HEK293 (cell line): Measurements from ENCODE around the gene IRF8.

Experiments
- CTCF ChIA-PET: fragments of 350-600 bp; formaldehyde crosslinking; extraction: SDS; loops from one replicate; lab custom pipeline; 2021; ENCODE audit warnings: antibody characterized with exemption; lab: Yijun Ruan, JAX
- POLR2A ChIA-PET: fragments of 300-600 bp; formaldehyde crosslinking; extraction: SDS; loops from one replicate; lab custom pipeline; 2020; ENCODE audit warnings: antibody characterized with exemption, inconsistent platforms; lab: Yijun Ruan, JAX
- H3K27ac ChIP-seq: fragments of 200-500 bp; sonication (Bioruptor generic); 2 replicates; pipeline ENCODE4 v1.5.1; 2014; ENCODE audit warnings: low read depth, low read length, control low read depth, inconsistent platforms; ENCODE audit errors: extremely low read depth
- H3K36me3 ChIP-seq, 2 experiments: fragments of 200-500 bp in 1 of 2; sonication (Bioruptor generic) in 1 of 2; 1 replicate in 1 of 2; 2 replicates in 1 of 2; pipeline ENCODE4 v1.5.1; 2014 to 2017; ENCODE audit warnings: inconsistent platforms in 2 of 2, low read length in 2 of 2; ENCODE audit not compliant: control insufficient read depth in 2 of 2, insufficient read depth in 1 of 2
- H3K4me1 ChIP-seq: fragments of 200-500 bp; sonication (Bioruptor generic); 2 replicates; pipeline ENCODE4 v1.5.1; 2014; ENCODE audit warnings: mild to moderate bottlenecking, low read length, inconsistent platforms; ENCODE audit not compliant: control insufficient read depth, insufficient read depth
- H3K4me3 ChIP-seq: 2 replicates; pipeline ENCODE4 v1.5.1; 2011; ENCODE audit warnings: low read depth, mild to moderate bottlenecking, control low read depth, low read length, moderate library complexity
- H3K9me3 ChIP-seq: fragments of 200-500 bp; sonication (Bioruptor generic); 2 replicates; pipeline ENCODE4 v1.5.1; 2014; ENCODE audit warnings: low read depth, low read length, inconsistent platforms; ENCODE audit not compliant: control insufficient read depth, insufficient read depth
- FEZF1 ChIP-seq: fragments of 450-650 bp; formaldehyde crosslinking; IDR thresholded peaks from 2 replicates; pipeline ENCODE4 v1.5.1; 2016; ENCODE audit warnings: missing biosample characterization, missing genetic modification characterization
- HOXD13 ChIP-seq: sonication (generic); formaldehyde crosslinking; IDR thresholded peaks from 2 replicates; pipeline ENCODE4 v1.8.0; 2022; ENCODE audit warnings: missing genetic modification reagents, borderline replicate concordance
- KLF1 ChIP-seq: fragments of 450-650 bp; formaldehyde crosslinking; IDR thresholded peaks from 2 replicates; pipeline ENCODE4 v1.5.1; 2016; ENCODE audit warnings: missing biosample characterization, missing genetic modification characterization
- KLF9 ChIP-seq: fragments of 450-650 bp; formaldehyde crosslinking; IDR thresholded peaks from 2 replicates; pipeline ENCODE4 v1.5.1; 2016; ENCODE audit warnings: missing biosample characterization, missing genetic modification characterization, low read depth
- REPIN1 ChIP-seq: fragments of 450-650 bp; formaldehyde crosslinking; IDR thresholded peaks from 2 replicates; pipeline ENCODE4 v1.5.1; 2017; ENCODE audit warnings: missing biosample characterization, missing genetic modification characterization, low read depth
- SCRT1 ChIP-seq: fragments of 450-650 bp; formaldehyde crosslinking; IDR thresholded peaks from 2 replicates; pipeline ENCODE4 v1.5.1; 2016; ENCODE audit warnings: missing biosample characterization, missing genetic modification characterization, borderline replicate concordance
- SP3 ChIP-seq: fragments of 450-650 bp; formaldehyde crosslinking; IDR thresholded peaks from 2 replicates; pipeline ENCODE4 v1.5.1; 2016; ENCODE audit warnings: missing biosample characterization, missing genetic modification characterization
- ZBTB21 ChIP-seq: fragments of 450-650 bp; formaldehyde crosslinking; IDR thresholded peaks from 2 replicates; pipeline ENCODE4 v1.5.1; 2017; ENCODE audit warnings: missing biosample characterization, missing genetic modification characterization
- ZFHX2 ChIP-seq: fragments of 450-650 bp; formaldehyde crosslinking; conservative IDR thresholded peaks from 2 replicates; pipeline ENCODE4 v1.5.1; 2016; ENCODE audit warnings: missing biosample characterization, missing genetic modification characterization
- ZNF132 ChIP-seq: fragments of 450-650 bp; formaldehyde crosslinking; IDR thresholded peaks from 2 replicates; pipeline ENCODE4 v1.5.1; 2017; ENCODE audit warnings: missing biosample characterization, missing genetic modification characterization, borderline replicate concordance
- ZNF140 ChIP-seq: fragments of 450-650 bp; formaldehyde crosslinking; IDR thresholded peaks from 2 replicates; pipeline ENCODE4 v1.5.1; 2016; ENCODE audit warnings: missing biosample characterization, missing genetic modification characterization
- ZNF24 ChIP-seq: fragments of 450-650 bp; formaldehyde crosslinking; IDR thresholded peaks from 2 replicates; pipeline ENCODE4 v1.5.1; 2016; ENCODE audit warnings: missing biosample characterization, missing genetic modification characterization
- ZNF335 ChIP-seq: fragments of 450-650 bp; formaldehyde crosslinking; conservative IDR thresholded peaks from 2 replicates; pipeline ENCODE4 v1.5.1; 2016; ENCODE audit warnings: missing biosample characterization, missing genetic modification characterization
- ZNF426 ChIP-seq: fragments of 450-650 bp; formaldehyde crosslinking; IDR thresholded peaks from 2 replicates; pipeline ENCODE4 v1.5.1; 2017; ENCODE audit warnings: missing biosample characterization, missing genetic modification characterization, mild to moderate bottlenecking, inconsistent platforms, moderate library complexity
- ZNF514 ChIP-seq: fragments of 450-650 bp; formaldehyde crosslinking; IDR thresholded peaks from 2 replicates; pipeline ENCODE4 v1.5.1; 2016; ENCODE audit warnings: missing biosample characterization, missing genetic modification characterization
- ZNF654 ChIP-seq: fragments of 450-650 bp; formaldehyde crosslinking; IDR thresholded peaks from 2 replicates; pipeline ENCODE4 v1.5.1; 2016; ENCODE audit warnings: low read depth, missing biosample characterization, missing genetic modification characterization
- ZNF658 ChIP-seq: fragments of 450-650 bp; formaldehyde crosslinking; IDR thresholded peaks from 2 replicates; pipeline ENCODE4; 2016; ENCODE audit warnings: missing biosample characterization, missing genetic modification characterization
- ZNF664 ChIP-seq: fragments of 450-650 bp; formaldehyde crosslinking; IDR thresholded peaks from 2 replicates; pipeline ENCODE4 v1.5.1; 2016; ENCODE audit warnings: missing biosample characterization, missing genetic modification characterization
- ZNF747 ChIP-seq: fragments of 450-650 bp; formaldehyde crosslinking; IDR thresholded peaks from 2 replicates; pipeline ENCODE4 v1.5.1; 2016; ENCODE audit warnings: missing biosample characterization, missing genetic modification characterization
- ZXDB ChIP-seq: fragments of 450-650 bp; formaldehyde crosslinking; IDR thresholded peaks from 2 replicates; pipeline ENCODE4 v1.5.1; 2016; ENCODE audit warnings: missing biosample characterization, missing genetic modification characterization
- TF ChIP-seq, protein P1 (sequence below): IDR thresholded peaks from 2 replicates; pipeline ENCODE4 v1.6.1; 2011; ENCODE audit warnings: mild to moderate bottlenecking, low read depth, low read length, borderline replicate concordance
- TF ChIP-seq, protein P2 (sequence below): fragments of 450-650 bp; formaldehyde crosslinking; IDR thresholded peaks from 2 replicates; pipeline ENCODE4 v1.5.1; 2016; ENCODE audit warnings: missing biosample characterization, missing genetic modification characterization, low read depth
- TF ChIP-seq, protein P3 (sequence below): fragments of 450-650 bp; formaldehyde crosslinking; IDR thresholded peaks from 2 replicates; pipeline ENCODE4 v1.5.1; 2016; ENCODE audit warnings: missing biosample characterization, missing genetic modification characterization, borderline replicate concordance
- TF ChIP-seq, protein P4 (sequence below): fragments of 450-650 bp; formaldehyde crosslinking; IDR thresholded peaks from 2 replicates; pipeline ENCODE4 v1.5.1; 2017; ENCODE audit warnings: missing biosample characterization, missing genetic modification characterization
- TF ChIP-seq, protein P5 (sequence below): fragments of 450-650 bp; formaldehyde crosslinking; IDR thresholded peaks from 2 replicates; pipeline ENCODE4 v1.5.1; 2017; ENCODE audit warnings: missing biosample characterization, mild to moderate bottlenecking, missing genetic modification characterization, moderate library complexity

The IRF8 gene

DNA sequence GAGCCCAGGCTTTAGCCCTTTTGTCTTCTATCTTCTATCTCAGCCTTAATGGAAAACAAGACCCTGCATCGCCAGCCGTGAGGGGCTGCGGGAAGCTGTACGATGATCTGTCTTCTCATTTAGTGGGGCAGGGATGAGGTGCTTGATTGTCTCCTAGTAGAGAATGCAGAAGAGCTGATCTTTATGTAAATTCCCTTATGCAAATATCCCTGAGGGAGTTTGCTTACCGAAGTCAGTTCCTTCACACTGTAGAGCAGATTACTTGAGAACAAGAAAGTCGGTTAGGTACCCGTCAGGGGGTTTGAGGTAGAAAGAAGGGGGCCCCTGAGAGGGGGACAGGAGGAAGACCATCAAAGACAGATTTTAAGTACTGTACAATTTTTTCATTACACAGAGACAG is 66.2 kb downstream of the IRF8 start:
- Histone ChIP-seq H3K9me3 (no peaks in the 10 kb centered on the region), H3K4me1 (no peaks in the 10 kb centered on the region), H3K36me3 (no peaks in the 10 kb centered on the region), H3K27ac (no peak overlapping the region)
- TF ChIP-seq ZNF658, result no peak
- TF ChIP-seq ZNF132, result no peak
- TF ChIP-seq REPIN1 (tag by site-specific recombination), result no peak
- TF ChIP-seq ZXDB (tag by site-specific recombination), result no peak
- TF ChIP-seq ZNF654 (tag by site-specific recombination), result no peak
- TF ChIP-seq ZNF24 (tag by site-specific recombination), result no peak
- TF ChIP-seq, all 188 proteins: peak for 0
- ChIA-PET CTCF (interaction anchor here (1.0 kb wide), 1 partner anchor 24 kb away, joined by 3 read pairs; no protein-coding TSS in a partner anchor), POLR2A (no interaction called here)
- no peak overlapping the region for H3K4me3 ChIP-seq

DNA sequence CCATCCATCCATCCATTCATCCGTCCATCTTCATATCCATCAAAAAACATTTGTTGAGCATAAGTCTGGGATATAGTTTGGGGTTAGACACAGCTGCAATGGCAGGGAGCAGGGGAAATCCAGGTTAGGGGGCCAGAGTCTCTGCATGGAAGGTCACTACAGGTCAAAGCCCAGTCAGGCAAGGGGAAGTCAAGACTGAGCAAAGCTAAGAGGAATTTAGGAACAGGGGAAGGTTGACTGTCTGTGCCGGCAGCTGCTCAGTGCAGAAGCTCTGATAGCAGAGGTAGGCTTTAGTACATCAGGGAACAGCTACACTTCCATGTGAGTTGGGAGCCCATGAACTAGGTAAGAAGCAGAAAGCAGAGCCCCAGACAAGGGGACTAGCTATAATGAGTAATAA is 68.1 kb downstream of the IRF8 start:
- POLR2A ChIA-PET, result no interaction called here
- TF ChIP-seq FEZF1 (tag by site-specific recombination) (no peak), ZBTB21 (tag by site-specific recombination) (no peak), ZNF24 (tag by site-specific recombination) (no peak), SCRT1 (tag by site-specific recombination) (no peak), ZNF664 (tag by site-specific recombination) (no peak), ZNF140 (tag by site-specific recombination) (no peak), KLF1 (tag by site-specific recombination) (no peak), ZFHX2 (tag by site-specific recombination) (no peak), KLF9 (tag by site-specific recombination) (no peak), HOXD13 (CRISPR knock-in tag) (no peak), ZNF747 (no peak), SP3 (tag by site-specific recombination) (no peak), ZNF426 (no peak), ZNF335 (tag by site-specific recombination) (no peak), ZNF514 (tag by site-specific recombination) (no peak)
- TF ChIP-seq, protein P1, sequence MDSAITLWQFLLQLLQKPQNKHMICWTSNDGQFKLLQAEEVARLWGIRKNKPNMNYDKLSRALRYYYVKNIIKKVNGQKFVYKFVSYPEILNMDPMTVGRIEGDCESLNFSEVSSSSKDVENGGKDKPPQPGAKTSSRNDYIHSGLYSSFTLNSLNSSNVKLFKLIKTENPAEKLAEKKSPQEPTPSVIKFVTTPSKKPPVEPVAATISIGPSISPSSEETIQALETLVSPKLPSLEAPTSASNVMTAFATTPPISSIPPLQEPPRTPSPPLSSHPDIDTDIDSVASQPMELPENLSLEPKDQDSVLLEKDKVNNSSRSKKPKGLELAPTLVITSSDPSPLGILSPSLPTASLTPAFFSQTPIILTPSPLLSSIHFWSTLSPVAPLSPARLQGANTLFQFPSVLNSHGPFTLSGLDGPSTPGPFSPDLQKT, result no peak
- TF ChIP-seq, protein P2, sequence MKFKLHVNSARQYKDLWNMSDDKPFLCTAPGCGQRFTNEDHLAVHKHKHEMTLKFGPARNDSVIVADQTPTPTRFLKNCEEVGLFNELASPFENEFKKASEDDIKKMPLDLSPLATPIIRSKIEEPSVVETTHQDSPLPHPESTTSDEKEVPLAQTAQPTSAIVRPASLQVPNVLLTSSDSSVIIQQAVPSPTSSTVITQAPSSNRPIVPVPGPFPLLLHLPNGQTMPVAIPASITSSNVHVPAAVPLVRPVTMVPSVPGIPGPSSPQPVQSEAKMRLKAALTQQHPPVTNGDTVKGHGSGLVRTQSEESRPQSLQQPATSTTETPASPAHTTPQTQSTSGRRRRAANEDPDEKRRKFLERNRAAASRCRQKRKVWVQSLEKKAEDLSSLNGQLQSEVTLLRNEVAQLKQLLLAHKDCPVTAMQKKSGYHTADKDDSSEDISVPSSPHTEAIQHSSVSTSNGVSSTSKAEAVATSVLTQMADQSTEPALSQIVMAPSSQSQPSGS, result no peak
- TF ChIP-seq, protein P3, sequence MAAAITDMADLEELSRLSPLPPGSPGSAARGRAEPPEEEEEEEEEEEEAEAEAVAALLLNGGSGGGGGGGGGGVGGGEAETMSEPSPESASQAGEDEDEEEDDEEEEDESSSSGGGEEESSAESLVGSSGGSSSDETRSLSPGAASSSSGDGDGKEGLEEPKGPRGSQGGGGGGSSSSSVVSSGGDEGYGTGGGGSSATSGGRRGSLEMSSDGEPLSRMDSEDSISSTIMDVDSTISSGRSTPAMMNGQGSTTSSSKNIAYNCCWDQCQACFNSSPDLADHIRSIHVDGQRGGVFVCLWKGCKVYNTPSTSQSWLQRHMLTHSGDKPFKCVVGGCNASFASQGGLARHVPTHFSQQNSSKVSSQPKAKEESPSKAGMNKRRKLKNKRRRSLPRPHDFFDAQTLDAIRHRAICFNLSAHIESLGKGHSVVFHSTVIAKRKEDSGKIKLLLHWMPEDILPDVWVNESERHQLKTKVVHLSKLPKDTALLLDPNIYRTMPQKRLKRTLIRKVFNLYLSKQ (tag by site-specific recombination), result no peak
- TF ChIP-seq, protein P4, sequence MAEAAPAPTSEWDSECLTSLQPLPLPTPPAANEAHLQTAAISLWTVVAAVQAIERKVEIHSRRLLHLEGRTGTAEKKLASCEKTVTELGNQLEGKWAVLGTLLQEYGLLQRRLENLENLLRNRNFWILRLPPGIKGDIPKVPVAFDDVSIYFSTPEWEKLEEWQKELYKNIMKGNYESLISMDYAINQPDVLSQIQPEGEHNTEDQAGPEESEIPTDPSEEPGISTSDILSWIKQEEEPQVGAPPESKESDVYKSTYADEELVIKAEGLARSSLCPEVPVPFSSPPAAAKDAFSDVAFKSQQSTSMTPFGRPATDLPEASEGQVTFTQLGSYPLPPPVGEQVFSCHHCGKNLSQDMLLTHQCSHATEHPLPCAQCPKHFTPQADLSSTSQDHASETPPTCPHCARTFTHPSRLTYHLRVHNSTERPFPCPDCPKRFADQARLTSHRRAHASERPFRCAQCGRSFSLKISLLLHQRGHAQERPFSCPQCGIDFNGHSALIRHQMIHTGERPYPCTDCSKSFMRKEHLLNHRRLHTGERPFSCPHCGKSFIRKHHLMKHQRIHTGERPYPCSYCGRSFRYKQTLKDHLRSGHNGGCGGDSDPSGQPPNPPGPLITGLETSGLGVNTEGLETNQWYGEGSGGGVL (tag by site-specific recombination), result no peak
- TF ChIP-seq, protein P5, sequence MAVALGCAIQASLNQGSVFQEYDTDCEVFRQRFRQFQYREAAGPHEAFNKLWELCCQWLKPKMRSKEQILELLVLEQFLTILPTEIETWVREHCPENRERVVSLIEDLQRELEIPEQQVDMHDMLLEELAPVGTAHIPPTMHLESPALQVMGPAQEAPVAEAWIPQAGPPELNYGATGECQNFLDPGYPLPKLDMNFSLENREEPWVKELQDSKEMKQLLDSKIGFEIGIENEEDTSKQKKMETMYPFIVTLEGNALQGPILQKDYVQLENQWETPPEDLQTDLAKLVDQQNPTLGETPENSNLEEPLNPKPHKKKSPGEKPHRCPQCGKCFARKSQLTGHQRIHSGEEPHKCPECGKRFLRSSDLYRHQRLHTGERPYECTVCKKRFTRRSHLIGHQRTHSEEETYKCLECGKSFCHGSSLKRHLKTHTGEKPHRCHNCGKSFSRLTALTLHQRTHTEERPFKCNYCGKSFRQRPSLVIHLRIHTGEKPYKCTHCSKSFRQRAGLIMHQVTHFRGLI, result no peak
- no peak overlapping the region for H3K4me3 ChIP-seq
- CTCF ChIA-PET, result interaction anchor here (0.6 kb wide), 2 partner anchors 18 to 50 kb away, joined by 3 read pairs; no protein-coding TSS in a partner anchor
- H3K4me1 ChIP-seq, result no peaks in the 10 kb centered on the region
- H3K27ac ChIP-seq, result no peak overlapping the region
- no peaks in the 10 kb centered on the region for H3K9me3 ChIP-seq
- no peaks in the 10 kb centered on the region for H3K36me3 ChIP-seq
